Left ventricle myocardium inferior (tissue), 1 donor: ENCODE measurements around the gene CNIH3. TPM values are rescaled to one million over a fixed set of nuclear protein-coding genes. Genes with fewer than 3 reads are reported as not detected.

Experiments
- DNase-seq: peaks from one replicate; pipeline ENCODE4 v3.0.0-alpha.2; 2020
- H3K27ac ChIP-seq: fragments of 200-600 bp; replicated peaks from 2 replicates; pipeline ENCODE4 v1.8.0; 2021
- H3K27me3 ChIP-seq: fragments of 200-600 bp; 2 replicates; pipeline ENCODE4 v1.8.0; 2021; ENCODE audit warnings: low read depth
- H3K36me3 ChIP-seq: fragments of 200-600 bp; 2 replicates; pipeline ENCODE4 v1.8.0; 2021
- H3K4me1 ChIP-seq: fragments of 200-600 bp; 2 replicates; pipeline ENCODE4 v1.8.0; 2021
- H3K4me3 ChIP-seq: fragments of 200-600 bp; 2 replicates; pipeline ENCODE4 v1.8.0; 2021; ENCODE audit warnings: mild to moderate bottlenecking, moderate library complexity
- H3K9me3 ChIP-seq: fragments of 200-600 bp; replicated peaks from 2 replicates; pipeline ENCODE4 v1.8.0; 2021
- intact Hi-C: fragments of 100-400 bp; cut with micrococcal nuclease; formaldehyde crosslinking; loops from one replicate; pipeline ENCODE4 v1.11.0; 2022
- total RNA-seq: library from RNA; stranded (reverse); fragmentation: NEBNext Ultra II Directional; extraction: Animal tissue kit (Norgen Biotek cat#: 25700); gene quantifications from one replicate; pipeline ENCODE4 v1.2.1, GENCODE V29; 2021
- TF ChIP-seq, protein P1 (sequence below): fragments of 200-600 bp; IDR thresholded peaks from 2 replicates; pipeline ENCODE4 v1.8.0; 2021; ENCODE audit warnings: antibody characterized with exemption, mild to moderate bottlenecking, borderline replicate concordance
- donor health status: DM: no; HTN: yes; CAD: no; lungs with severe emphysema.

Gene CNIH3
- total RNA-seq, 1 donor from 2014 or later = 1.1 TPM

DNA sequence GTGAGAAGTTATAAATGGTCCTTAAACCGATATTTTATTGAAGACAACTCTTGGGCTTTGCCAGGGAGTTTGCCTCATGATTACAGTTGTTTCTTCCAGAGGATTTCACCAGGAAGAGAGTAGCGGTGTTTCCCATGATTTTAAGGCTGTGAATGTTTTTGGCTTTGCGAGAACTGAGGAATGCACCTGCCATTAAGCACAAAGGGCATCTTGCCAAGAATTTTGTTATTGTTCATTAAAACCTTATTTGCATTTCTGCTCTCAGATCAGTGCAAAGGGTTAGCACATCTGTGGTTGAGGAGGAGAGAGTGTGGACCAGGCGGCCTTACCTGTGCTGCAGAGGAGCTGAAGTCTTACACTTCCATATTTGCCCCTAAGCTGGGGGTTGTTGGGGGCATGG lies 13.8 kb downstream of the CNIH3 start:
- Histone ChIP-seq H3K27me3 (peaks cover 13% of the 10 kb centered on the region), H3K4me3 (no peak overlapping the region), H3K9me3 (no peaks in the 10 kb centered on the region), H3K36me3 (no peaks in the 10 kb centered on the region), H3K4me1 (no peaks in the 10 kb centered on the region), H3K27ac (no peak overlapping the region)
- DNase-seq = no peak
- TF ChIP-seq, protein P1, sequence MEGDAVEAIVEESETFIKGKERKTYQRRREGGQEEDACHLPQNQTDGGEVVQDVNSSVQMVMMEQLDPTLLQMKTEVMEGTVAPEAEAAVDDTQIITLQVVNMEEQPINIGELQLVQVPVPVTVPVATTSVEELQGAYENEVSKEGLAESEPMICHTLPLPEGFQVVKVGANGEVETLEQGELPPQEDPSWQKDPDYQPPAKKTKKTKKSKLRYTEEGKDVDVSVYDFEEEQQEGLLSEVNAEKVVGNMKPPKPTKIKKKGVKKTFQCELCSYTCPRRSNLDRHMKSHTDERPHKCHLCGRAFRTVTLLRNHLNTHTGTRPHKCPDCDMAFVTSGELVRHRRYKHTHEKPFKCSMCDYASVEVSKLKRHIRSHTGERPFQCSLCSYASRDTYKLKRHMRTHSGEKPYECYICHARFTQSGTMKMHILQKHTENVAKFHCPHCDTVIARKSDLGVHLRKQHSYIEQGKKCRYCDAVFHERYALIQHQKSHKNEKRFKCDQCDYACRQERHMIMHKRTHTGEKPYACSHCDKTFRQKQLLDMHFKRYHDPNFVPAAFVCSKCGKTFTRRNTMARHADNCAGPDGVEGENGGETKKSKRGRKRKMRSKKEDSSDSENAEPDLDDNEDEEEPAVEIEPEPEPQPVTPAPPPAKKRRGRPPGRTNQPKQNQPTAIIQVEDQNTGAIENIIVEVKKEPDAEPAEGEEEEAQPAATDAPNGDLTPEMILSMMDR = no peak
- intact Hi-C loops = no loop called here

DNA sequence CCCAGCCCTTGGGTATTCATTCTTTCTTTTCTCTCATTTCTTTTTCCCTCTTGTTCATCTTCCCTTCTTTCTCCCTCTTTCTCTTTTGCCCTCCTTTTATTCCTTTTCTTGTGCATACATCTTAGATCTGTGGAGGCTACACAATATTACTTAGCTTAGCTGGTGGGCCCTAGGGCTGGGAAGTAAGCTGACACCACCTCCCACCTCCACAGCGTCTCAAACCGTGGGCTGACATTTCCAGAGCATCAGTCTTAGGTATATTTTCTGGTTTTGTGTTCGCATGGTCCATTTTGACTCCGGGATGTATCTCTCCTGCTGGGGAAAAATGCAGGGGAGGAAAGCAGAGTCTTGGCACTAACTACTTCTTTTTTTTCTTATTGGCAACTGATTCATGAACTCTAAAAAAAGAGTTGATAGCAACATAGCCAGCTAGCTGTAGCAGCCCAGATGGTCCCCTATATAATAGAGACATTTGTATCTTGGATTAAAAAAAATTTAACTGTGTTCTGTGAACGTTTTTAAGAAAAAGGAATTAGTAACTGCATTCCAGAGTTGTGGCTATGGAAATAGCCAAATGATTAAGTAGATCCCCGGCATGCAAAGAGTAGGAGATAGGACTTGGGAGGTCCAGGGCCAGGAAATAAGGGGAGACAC lies 15.5 kb downstream of the CNIH3 start:
- Histone ChIP-seq H3K4me1 (no peaks in the 10 kb centered on the region), H3K27me3 (no peaks in the 10 kb centered on the region), H3K27ac (no peak overlapping the region), H3K36me3 (no peaks in the 10 kb centered on the region), H3K4me3 (no peak overlapping the region), H3K9me3 (no peaks in the 10 kb centered on the region)
- TF ChIP-seq, protein P1 = no peak
- intact Hi-C loops = no loop called here
- DNase-seq = no peak

DNA sequence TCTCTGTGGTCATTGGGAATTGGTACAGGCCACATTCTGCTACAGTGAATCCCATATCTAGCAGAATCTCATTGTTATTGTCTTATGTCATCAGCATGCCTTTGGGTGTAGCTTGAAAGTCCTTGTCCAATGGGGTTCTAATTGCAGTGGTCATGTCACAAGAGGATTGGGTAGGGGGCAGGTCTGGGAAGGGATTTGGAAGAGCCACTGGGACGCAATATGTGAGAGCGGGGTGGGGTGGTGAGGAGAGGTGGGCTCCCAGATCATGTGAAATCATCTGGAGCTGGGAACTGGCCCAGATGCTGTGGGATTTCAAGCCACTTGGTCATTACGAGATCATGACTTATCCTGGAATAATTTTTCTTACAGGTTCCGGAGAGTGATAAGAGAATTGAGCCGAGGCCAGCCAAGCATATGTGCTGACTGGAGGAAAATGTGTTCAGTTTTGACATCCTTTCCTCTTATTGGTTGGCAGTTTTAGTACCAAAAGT lies 16.3 kb downstream of the CNIH3 start:
- DNase-seq = no peak
- TF ChIP-seq, protein P1 = no peak
- no peak overlapping the region for H3K4me3 ChIP-seq

DNA sequence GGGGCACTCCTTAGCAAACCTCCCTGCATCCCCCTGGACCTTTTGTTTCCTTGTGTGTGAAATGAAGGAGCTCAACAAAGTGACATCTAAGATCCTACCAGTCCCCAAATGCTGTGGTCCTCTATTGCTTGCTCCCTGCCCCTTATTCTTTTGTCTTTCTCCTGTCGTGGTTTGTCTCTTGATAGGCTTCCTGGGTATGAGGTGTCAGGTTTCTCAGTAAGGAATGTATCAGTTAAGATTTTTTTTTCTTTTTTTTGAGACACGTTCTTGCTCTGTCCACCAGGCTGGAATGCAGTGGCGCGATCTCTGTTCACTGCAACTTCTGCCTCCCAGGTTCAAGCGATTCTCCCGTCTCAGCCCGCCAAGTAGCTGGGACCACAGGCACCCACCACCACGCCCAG lies 16.8 kb downstream of the CNIH3 start:
- TF ChIP-seq, protein P1 = no peak
- Histone ChIP-seq H3K9me3 (no peaks in the 10 kb centered on the region), H3K36me3 (no peaks in the 10 kb centered on the region), H3K27ac (no peak overlapping the region), H3K4me3 (no peak overlapping the region), H3K4me1 (no peaks in the 10 kb centered on the region), H3K27me3 (peaks cover 9% of the 10 kb centered on the region)
- DNase-seq = no peak
- intact Hi-C loops = no loop called here

More for the DNA sequence above, 16.3 kb downstream of the CNIH3 start:
- Histone ChIP-seq H3K27ac (no peak overlapping the region), H3K36me3 (no peaks in the 10 kb centered on the region), H3K9me3 (no peaks in the 10 kb centered on the region), H3K27me3 (peaks cover 5% of the 10 kb centered on the region), H3K4me1 (no peaks in the 10 kb centered on the region)
- intact Hi-C loops = no loop called here

DNA sequence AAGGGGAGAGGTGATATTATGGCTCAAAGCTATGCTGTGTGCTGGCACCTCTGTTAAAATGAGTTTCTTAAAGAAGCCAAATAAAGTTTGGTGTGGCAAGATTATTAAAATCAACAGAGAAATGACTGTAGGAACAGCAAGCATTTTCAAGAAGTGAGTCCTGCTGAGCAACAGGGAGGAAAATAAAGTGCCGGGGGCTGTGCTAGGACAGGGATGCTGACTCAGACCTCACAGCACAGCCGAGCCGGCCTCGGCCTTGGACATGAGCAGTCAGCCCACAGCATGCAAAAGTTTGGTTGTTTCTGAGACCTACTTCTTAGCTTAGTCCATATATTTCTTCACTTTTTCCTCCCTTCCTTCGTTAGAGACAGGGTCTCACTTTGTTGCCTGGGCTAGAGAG lies 19.2 kb downstream of the CNIH3 start:
- Histone ChIP-seq H3K4me3 (no peak overlapping the region), H3K27me3 (peaks cover 33% of the 10 kb centered on the region), H3K36me3 (no peaks in the 10 kb centered on the region), H3K27ac (no peak overlapping the region), H3K4me1 (no peaks in the 10 kb centered on the region), H3K9me3 (no peaks in the 10 kb centered on the region)
- intact Hi-C loops = no loop called here
- no peak for DNase-seq
- TF ChIP-seq, protein P1 = no peak
